NCI-H2029 (cell line): Measurements from ENCODE around the gene MACROH2A1.

Source experiments
- DNase-seq: peaks from one replicate; lab custom pipeline; 2025; lab: John Stamatoyannopoulos, UW

Gene MACROH2A1

GRCh38 chr5:135353952-135354721, 44.9 kb downstream of the MACROH2A1 start:
- no peak for DNase-seq

- no peak for DNase-seq
Observed at GRCh38 chr5:135350536-135350935, 48.5 kb downstream of the MACROH2A1 start.

- no peak for DNase-seq
Observed at GRCh38 chr5:135349886-135350285, 49.1 kb downstream of the MACROH2A1 start.

GRCh38 chr5:135349451-135349850, 49.6 kb downstream of the MACROH2A1 start:
- DNase-seq: no peak

GRCh38 chr5:135348918-135349317, 50.1 kb downstream of the MACROH2A1 start:
- no peak for DNase-seq

GRCh38 chr5:135347392-135347791, 51.6 kb downstream of the MACROH2A1 start:
- no peak for DNase-seq

- no peak for DNase-seq
Observed at GRCh38 chr5:135345956-135346731, 52.9 kb downstream of the MACROH2A1 start.

- no peak for DNase-seq
Observed at GRCh38 chr5:135344349-135344748, 54.7 kb downstream of the MACROH2A1 start.

- no peak for DNase-seq
Observed at GRCh38 chr5:135343413-135343812, 55.6 kb downstream of the MACROH2A1 start.

- no peak for DNase-seq
Observed at GRCh38 chr5:135342551-135342875, 56.5 kb downstream of the MACROH2A1 start.

GRCh38 chr5:135341696-135342550, 57.1 kb downstream of the MACROH2A1 start:
- no peak for DNase-seq

- no peak for DNase-seq
Observed at GRCh38 chr5:135341016-135341666, 57.9 kb downstream of the MACROH2A1 start.

- no peak for DNase-seq
Observed at GRCh38 chr5:135340568-135340967, 58.5 kb downstream of the MACROH2A1 start.

GRCh38 chr5:135339623-135340022, 59.4 kb downstream of the MACROH2A1 start:
- no peak for DNase-seq

- no peak for DNase-seq
Observed at GRCh38 chr5:135339189-135339588, 59.8 kb downstream of the MACROH2A1 start.

GRCh38 chr5:135337064-135337463, 62.0 kb downstream of the MACROH2A1 start:
- DNase-seq: no peak

GRCh38 chr5:135335031-135335828, 63.8 kb downstream of the MACROH2A1 start:
- peak; percentile 17 for DNase-seq

- no peak for DNase-seq
Observed at GRCh38 chr5:135333732-135334515, 65.1 kb downstream of the MACROH2A1 start.

- DNase-seq: peak; percentile 6
Observed at GRCh38 chr5:135332519-135333150, 66.4 kb downstream of the MACROH2A1 start.

- no peak for DNase-seq
Observed at GRCh38 chr5:135331612-135332011, 67.4 kb downstream of the MACROH2A1 start.
